ENCODE data around the gene CD99. TPM values are rescaled to one million over a fixed set of nuclear protein-coding genes. Genes with fewer than 3 reads are reported as not detected.
A peak's percentile ranks its signal among the peaks of the same experiment; 100 is the strongest.

The CD99 gene
- total and polyA plus RNA-seq, 9 of the 15 experiments (the other 6 are each of a cell fraction or from before 2014, with no cell fraction given) = 5.0 to 55.3 (median 34.5) TPM

GRCh38 chrX:2691543-2692220 is 587 bp downstream of the CD99 start (continued):
- peak; percentile 56 for TF ChIP-seq MGA (IDR thresholded peaks at IDR 0.05)
- no peak for TF ChIP-seq SPI1 (IDR thresholded peaks at IDR 0.05; ENCODE audit: borderline replicate concordance, low read depth, low read length)
- TF ChIP-seq RERE (CRISPR knock-in tag; IDR thresholded peaks at IDR 0.05; ENCODE audit: borderline replicate concordance) = no peak
- no peak for TF ChIP-seq ZNF551 (CRISPR knock-in tag; IDR thresholded peaks at IDR 0.05)
- TF ChIP-seq SIX5 (IDR thresholded peaks at IDR 0.05; ENCODE audit: borderline replicate concordance in 1 of 2, insufficient read depth in 1 of 2, low read depth in 1 of 2, low read length in 2 of 2) = no peak
- TF ChIP-seq USF1 (CRISPR knock-in tag; IDR thresholded peaks at IDR 0.05) = no peak
- peak; percentile 31 for TF ChIP-seq RBBP5 (IDR thresholded peaks at IDR 0.05; ENCODE audit: borderline replicate concordance, insufficient read depth, low read length, poor library complexity, severe bottlenecking)
- 0 out of 2 replicates have a peak, but pooled peaks have one; percentile 35 for TF ChIP-seq FOSL1 (tag; conservative IDR thresholded peaks at IDR 0.05)
